NCI-H345 treated with DMSO at 0.1 percent for 48 hours (cell line): ENCODE measurements around the gene EVI2B.
"Not testable (repeated sequence)": the region's sequence is repeated elsewhere in the genome, so short reads cannot be mapped to it uniquely, and the experiment has no call there.

Source experiments
- DNase-seq: peaks from one replicate; lab custom pipeline; 2025; ENCODE audit not compliant: unreplicated experiment; lab: John Stamatoyannopoulos, UW

The EVI2B gene

DNA sequence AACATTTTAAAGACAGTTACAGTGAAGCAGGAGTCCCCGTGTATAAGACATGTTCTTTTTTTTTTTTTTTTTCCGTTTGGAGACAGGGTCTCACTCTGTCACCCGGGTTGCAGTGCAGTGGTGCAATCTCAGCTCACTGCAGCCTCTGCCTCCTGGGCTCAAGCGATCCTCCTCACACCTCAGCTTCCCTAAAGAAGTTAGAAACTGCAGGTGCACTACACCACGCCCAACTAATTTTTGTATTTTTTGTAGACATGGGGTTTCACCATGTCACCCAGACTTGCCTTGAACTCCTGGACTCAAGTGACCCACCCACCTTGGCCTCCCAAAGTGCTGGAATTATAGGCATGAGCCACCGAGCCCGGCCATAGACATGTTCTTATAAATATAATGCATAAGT lies 3.0 kb downstream of the EVI2B start:
- DNase-seq: no peak

DNA sequence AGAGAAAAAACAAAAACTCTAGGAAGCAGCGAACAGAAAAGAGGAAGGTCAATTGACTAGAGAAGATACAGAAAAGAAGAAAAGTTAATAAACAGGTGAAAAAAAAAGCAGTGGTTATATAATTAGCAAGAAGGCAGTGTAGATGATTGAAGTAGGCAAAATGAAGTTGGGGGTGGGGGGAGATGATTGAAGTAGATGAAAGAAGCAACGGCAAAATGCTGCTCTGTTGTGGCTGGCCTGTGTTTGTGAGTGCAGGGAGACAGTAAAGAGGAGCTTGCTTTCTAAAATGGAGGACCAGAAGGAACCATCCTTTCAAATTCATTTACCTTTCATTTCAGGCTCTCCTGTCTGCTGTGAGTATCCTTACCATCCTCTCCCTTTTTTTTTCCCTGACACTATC lies 3.6 kb downstream of the EVI2B start:
- DNase-seq: no peak

- DNase-seq: no peak
Observed at GRCh38 chr17:31309556-31309955, 4.3 kb downstream of the EVI2B start.

DNA sequence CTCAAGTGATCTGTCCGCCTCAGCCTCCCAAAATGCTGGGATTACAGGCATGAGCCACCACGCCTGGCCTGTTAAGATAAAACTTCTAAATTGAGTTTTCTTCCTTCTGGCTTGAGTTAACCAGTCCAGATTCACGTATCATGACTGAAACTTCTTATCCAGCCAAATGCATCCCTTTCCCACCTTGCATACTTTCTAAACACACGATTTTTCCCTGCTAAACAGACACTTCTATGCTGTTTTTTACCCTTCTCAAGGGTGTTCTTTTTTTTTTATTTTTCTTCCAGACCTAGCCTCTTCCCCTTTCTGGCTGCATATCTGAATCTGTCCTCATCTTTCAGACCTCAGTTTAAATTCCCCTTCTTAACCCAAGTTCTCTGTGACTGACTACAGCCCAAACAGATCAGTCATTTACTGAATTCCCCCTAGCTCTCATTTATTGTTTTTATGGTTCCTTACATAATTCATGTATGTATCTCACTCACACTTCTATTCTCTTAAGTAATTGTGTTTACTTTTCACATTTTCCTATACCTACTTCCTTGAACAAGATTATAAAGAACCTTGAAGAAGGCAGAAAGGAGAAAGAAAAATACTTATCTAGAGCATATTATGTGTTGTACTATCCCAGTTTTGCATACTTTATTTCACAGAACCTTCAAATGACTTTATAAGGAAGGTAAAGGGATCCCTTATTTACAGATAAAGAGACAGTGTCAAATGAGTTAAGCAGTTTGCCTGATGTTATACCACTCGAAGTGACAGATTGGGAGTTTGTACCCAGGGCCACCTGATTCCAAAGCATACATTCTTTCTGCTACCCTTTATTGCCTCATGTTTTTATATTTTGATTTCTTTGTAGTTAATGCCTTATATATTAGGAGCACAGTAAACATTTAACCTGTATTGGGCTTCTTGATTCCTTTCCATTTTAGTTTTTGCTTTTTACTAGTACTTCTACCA lies 5.2 kb downstream of the EVI2B start:
- DNase-seq: no peak

DNA sequence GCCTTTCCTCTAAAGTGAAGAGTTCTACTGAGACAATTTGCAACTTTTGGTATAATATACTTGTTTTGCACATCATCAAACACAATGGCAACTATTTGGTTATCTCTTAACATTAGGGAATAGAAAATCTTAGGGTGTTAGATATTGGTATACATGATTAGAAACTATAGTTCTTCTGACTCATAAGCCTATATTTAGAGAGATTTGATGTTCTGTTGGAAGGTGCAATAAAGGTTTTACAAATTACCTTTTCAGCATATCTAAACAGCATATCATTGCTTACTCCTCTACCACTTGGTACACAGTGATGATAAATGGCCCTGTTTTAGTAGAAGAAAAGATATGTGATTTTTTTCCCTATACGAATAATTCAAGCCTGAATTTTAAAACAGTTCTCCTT lies 6.2 kb downstream of the EVI2B start:
- no peak for DNase-seq

- no peak for DNase-seq
Observed at GRCh38 chr17:31299624-31300023, 14.2 kb downstream of the EVI2B start.

- no peak for DNase-seq
Observed at GRCh38 chr17:31297090-31297489, 16.8 kb downstream of the EVI2B start, which contains the start of gene OMG. TSS of gene OMG (minus strand) at chr17:31297239. CDS start at chr17:31296331, 908 bp downstream.

GRCh38 chr17:31296142-31296541 lies 17.7 kb downstream of the EVI2B start:
- no peak for DNase-seq

DNA sequence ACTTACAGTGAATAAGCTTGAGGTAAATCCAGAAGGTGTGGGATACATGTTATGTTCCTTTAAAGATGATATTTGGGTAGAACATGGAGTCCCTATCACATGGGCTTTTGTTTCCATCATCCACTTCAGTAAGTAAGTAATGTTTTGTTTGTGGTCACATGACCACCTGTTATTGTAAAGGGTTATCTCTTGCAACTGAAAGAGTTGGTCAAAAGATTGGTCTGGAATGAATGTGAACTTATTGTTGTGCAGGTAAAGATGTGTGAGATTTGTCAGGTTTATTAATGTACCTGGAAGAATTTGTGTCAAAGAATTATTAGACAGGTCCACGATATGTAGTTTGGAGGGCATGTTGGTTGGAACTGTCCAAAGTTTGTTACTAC lies 18.4 kb downstream of the EVI2B start:
- DNase-seq: no peak

DNA sequence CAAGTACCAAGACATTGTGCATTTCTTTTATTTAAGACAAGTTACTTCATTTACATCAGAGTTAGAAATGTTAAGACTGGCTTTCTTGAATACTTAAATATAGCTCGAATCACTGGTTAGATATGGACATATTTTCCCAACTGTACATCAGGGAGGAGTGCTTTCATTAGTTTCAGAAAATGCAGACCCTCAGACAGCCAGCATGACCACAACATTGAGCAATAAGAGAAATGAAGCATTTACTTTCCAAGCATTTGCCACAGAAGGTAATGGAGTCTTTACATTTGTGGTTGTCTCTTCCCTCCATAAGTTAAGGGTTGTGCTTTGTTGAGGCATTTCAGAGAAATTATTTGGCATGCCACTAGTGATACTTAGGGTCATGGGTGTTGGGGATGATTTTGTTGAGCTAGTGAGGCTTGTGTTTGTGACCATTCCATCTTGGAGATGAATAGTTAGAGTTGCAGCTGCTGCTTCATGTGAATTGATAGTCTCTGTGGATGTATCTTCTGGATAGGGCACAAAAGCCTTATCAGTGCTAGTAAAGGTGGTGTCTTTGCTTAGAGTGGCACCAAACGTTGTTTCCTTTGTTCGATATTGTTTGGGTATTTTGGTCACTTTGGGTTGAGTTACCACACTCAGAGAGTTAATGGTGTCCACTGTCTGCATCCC lies 18.9 kb downstream of the EVI2B start:
- DNase-seq: no peak

- DNase-seq: no peak
Observed at GRCh38 chr17:31294231-31294630, 19.6 kb downstream of the EVI2B start.

DNA sequence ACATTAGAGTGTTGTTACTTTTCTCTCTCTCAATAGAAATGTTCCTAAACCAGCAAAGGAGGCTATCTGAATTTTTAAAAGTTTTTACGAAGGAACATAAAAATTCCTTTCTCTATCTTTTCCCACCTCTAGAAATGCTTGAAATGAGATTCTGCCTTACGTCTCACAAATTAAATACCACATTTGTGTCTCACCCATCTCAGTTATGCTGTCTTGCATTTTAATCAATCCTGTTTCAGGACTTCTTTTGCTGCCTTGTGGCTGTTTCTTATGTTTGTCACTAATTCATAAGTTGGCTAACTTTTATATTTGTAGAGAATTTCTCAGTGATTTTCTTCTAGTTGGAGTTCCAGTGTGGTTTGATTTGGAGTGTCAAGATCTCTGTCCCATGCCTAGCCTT lies 20.3 kb downstream of the EVI2B start:
- DNase-seq: no peak

DNA sequence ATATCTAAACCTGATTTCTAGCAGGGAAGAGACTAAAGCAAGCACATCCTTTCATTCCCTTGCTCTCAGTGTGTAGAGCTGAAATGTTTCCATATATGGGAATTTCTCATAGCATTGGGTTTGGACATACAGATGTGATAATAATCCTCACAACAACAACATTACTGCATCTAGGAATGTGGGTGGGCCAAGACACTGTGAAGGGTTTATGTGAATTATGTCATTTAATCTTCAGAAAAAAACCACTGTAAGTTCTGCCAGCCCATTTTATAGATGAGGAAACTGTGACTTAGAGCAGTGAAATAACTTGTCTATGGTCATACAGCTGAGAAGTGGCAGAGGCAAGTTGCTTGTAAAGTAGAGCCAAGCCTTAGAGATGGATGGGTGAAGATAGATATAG lies 22.0 kb downstream of the EVI2B start:
- DNase-seq: no peak

DNA sequence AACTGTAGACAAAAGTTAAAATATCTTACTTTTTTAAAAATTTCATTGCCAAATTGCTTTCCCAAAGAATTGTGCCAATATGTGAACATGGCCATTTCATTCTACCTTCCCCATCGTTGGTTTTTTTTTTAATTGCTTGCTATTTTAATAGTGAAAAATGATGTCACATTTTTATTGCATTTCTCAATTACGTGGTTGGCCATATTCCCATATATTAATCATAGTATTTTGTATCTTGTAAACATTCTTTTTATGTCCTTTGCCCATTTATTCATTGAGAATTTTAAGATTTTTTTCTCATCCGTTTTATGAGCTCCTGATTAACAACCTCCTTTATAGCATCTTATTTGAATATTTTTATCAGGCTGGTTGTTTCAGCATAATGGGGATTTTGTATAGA lies 24.1 kb downstream of the EVI2B start:
- DNase-seq: no peak

DNA sequence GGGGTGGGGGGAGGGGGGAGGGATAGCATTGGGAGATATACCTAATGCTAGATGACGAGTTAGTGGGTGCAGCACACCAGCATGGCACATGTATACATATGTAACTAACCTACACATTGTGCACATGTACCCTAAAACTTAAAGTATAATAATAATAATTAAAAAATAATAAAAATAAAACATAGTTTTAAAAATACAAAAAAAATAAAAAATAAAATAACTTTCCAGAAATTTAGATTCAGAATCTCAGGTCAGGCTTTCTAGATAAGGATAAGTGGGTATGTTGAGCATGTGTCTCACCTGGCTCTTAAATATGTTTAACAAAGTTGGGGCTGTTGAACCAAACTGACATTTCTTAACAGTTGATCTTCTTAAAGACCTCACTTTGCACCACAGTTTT lies 25.9 kb downstream of the EVI2B start:
- not testable (repeated sequence) for DNase-seq

DNA sequence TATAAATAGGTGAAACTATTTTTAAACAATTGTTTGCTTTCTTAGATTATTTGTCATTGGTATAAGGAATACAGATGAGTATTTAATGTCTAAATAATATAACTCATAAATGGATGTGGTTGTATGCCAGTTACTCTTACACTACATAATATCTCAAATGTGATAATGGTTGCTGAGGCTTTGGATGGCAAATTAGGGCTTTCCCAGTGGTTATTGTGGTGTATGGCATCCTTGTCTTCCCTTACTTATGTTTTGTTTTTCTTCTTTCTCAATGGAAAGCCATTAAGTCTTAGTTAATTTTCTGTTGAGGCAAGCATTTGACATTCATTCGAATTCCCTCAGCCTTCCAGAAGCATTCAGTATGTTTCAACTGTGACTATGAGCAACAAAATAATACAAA lies 27.3 kb downstream of the EVI2B start:
- DNase-seq: no peak

GRCh38 chr17:31283841-31284240 lies 30.0 kb downstream of the EVI2B start:
- no peak for DNase-seq

- no peak for DNase-seq
Observed at GRCh38 chr17:31281061-31281460, 32.8 kb downstream of the EVI2B start.

DNA sequence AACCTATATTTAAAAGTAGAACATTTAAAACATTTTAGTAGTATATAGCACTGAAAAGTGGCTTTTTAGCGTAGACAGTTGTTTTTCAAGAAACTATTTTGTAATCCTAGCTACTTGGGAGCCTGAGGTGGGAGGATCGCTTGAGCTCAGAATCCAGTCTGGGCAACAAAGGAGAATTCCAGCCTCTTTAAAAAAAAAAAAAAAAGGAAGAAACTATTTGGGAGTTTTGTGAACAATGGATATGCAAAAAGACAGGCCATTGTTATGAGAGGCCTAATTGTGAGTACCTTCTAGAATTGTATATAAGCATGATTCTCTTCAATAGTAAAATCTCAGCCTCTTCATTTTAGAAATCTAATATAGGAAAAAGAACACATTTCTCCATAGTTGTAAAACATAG lies 34.5 kb downstream of the EVI2B start:
- no peak for DNase-seq

DNA sequence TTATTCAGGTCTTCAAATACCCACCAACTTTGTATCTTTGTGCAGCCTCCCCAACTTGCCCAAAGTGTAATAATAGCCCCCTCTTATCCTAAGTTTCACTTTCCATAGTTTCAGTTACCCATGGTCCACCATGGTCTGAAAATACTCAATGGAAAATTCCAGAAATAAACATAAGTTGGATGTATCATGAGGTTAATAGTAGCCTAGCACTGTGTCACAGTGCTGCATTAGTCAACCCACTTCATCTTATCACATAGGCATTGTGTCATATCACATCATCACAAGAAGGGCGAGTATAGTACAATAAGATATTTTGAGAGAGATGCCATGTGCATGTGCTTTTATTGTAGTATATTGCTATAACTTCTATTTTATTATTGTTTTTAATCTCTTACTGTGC lies 38.7 kb downstream of the EVI2B start:
- DNase-seq: no peak

DNA sequence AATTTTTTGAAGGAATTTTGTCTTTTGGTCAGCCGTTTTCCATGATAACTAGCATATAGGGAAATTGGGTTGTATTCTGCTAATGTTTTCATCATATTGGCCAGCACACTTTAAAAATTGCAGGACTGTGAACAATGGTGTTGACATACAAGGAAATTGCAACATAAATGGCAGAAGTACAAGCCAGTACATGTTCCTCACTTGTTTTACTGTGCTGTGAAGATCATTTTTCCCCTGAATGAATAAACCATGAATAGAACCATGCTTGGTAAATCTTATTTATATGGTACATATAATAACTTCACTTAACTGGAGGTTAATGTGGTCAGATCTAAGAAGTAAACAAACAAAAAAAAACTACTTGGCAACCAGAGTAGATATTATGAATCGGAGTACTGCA lies 39.6 kb downstream of the EVI2B start:
- no peak for DNase-seq

DNA sequence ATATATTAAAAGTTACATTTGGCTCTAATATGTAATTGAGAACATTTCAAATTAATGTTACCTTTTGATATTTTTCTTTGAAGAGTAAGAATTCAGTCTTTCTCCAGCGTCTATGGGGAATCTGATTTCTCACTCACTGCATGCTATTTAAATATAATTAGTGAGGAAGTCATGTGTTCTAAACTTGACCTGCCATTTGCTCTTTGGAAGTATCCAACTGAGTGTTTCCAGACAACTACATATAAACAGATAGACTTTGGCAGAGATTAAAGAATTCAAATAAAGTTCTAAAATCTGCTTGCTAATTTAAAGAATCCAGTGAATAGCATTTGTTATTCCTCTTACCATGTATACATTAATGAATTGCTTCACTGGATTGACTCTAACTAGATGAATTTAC lies 40.3 kb downstream of the EVI2B start:
- no peak for DNase-seq
